Measurements from ENCODE around the gene MSL3. TPM values are rescaled to one million over a fixed set of nuclear protein-coding genes. Genes with fewer than 3 reads are reported as not detected.

MSL3 gene
- total RNA-seq, 2 experiments from 2014 or later, result 69.1 to 72.4 TPM

DNA sequence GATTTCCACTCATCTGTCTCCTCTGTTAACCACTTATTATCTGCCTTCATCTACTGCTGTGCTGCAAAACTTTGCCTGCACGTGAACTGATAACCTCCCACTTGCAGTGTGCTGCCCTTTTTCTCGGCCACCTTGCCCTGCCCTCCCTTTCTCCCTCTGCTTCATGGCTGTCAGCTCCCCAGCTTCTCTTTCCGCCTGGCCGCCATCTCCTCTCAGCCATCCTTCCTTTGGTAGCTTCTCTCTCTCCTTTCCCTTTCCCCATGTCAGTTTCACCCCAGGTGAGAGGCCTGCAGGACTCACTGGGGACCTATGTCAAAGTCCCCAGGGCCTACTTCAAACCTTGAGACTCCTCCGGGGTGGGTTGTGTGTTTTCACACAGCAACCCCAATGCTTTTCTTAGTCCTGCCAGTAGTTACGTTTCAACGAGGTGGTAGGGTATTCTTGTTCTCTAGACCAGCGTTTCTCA, 6.6 kb downstream of the MSL3 start:
- Mint-ChIP-seq H3K27ac (peak overlapping the region; percentile 95), H3K9me3 (no peaks in the 10 kb centered on the region), H3K4me1 (ENCODE audit: low read depth) (peaks cover 47% of the 10 kb centered on the region), H3K27me3 (ENCODE audit: low read depth) (no peaks in the 10 kb centered on the region), H3K4me3 (peak overlapping the region; percentile 75), H3K36me3 (ENCODE audit: low read depth) (peaks cover 70% of the 10 kb centered on the region)
- CTCF ChIA-PET, result interaction anchor here (1.0 kb wide), 1 partner anchor 28 kb away, joined by 3 read pairs; no protein-coding TSS in a partner anchor
- peak; percentile 14 for DNase-seq
- intact Hi-C loops (cut with micrococcal nuclease), result loop anchor here (5.0 to 10.0 kb wide), 4 partner anchors 1128 to 1750 kb away; no protein-coding TSS in a partner anchor

DNA sequence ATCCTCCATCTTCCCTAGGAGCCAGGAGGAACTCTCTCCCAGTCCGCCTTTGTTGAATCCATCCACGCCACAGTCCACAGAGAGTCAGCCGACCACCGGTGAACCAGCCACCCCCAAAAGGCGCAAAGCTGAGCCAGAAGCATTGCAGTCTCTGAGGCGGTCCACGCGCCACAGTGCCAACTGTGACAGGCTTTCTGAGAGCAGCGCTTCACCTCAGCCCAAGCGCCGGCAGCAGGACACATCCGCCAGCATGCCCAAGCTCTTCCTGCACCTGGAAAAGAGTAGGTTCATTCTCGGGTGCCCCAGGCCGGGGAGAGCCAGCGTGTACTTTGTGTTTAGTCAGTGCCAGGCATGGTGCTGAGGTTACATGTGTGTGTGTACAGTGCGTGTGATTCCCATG, 7.4 kb downstream of the MSL3 start:
- H3K9me3 Mint-ChIP-seq, result no peaks in the 10 kb centered on the region
- peaks cover 67% of the 10 kb centered on the region for H3K36me3 Mint-ChIP-seq (ENCODE audit: low read depth)
- H3K4me3 Mint-ChIP-seq, result peak overlapping the region; percentile 75
- peak; percentile 37 for DNase-seq
- intact Hi-C loops (cut with micrococcal nuclease), result loop anchor here (5.0 to 10.0 kb wide), 2 partner anchors 1127 to 1751 kb away; no protein-coding TSS in a partner anchor
- H3K27ac Mint-ChIP-seq, result peak overlapping the region; percentile 95
- H3K27me3 Mint-ChIP-seq (ENCODE audit: low read depth), result no peaks in the 10 kb centered on the region
- CTCF ChIA-PET, result interaction anchor here (1.0 to 1.4 kb wide), 3 partner anchors 9 to 234 kb away, joined by 3 to 6 read pairs (median 4); no protein-coding TSS in a partner anchor
- H3K4me1 Mint-ChIP-seq (ENCODE audit: low read depth), result peaks cover 54% of the 10 kb centered on the region

DNA sequence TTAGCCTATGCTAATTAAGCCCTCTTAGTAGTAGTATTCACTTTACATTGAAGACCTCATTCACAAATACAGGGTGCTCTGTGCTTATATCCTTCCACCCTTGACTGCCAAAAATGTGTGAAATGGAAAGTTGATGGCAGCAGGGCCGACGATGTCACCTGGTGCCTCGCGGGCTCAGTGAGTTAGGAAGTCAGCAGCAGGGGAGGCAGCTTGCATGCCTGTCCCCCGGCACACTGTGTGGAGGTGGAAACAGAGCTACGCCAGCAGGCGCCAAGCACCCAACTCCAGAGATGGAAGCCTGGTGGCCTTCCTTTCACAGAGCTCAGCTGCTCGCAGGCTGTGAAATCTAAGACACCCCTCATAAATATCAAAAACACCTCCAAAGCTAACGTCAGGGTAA, 8.4 kb downstream of the MSL3 start:
- H3K36me3 Mint-ChIP-seq (ENCODE audit: low read depth), result peaks cover 63% of the 10 kb centered on the region
- H3K4me3 Mint-ChIP-seq, result peak overlapping the region; percentile 75
- no peaks in the 10 kb centered on the region for H3K9me3 Mint-ChIP-seq
- peaks cover 60% of the 10 kb centered on the region for H3K4me1 Mint-ChIP-seq (ENCODE audit: low read depth)
- no peaks in the 10 kb centered on the region for H3K27me3 Mint-ChIP-seq (ENCODE audit: low read depth)
- CTCF ChIA-PET, result interaction anchor here (1.1 to 1.4 kb wide), 4 partner anchors 21 to 235 kb away, joined by 3 to 6 read pairs (median 3); no protein-coding TSS in a partner anchor
- DNase-seq, result peak; percentile 46
- H3K27ac Mint-ChIP-seq, result peak overlapping the region; percentile 95
- intact Hi-C loops (cut with micrococcal nuclease), result loop anchor here (5.0 to 10.0 kb wide), 2 partner anchors 1126 to 1752 kb away; no protein-coding TSS in a partner anchor

DNA sequence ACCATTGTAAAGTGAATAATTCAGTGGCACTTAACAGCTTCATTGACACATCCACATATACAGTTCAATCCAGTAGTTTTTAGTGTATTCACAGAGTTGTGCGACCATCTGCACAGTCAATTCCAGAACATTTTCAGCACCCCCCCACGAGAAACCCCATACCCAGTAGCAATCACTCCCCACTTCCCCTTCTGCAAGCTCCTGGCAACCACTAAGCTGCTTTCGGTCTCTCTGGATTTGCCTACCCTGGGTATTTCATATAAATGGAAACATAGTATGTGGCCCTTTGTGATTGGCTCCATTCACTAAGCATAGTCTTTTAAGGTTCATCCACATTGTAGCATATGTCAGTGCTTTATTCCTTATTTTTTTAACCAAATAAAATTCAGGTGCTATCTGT, 10.0 kb downstream of the MSL3 start:
- CTCF ChIA-PET, result interaction anchor here (1.3 kb wide), 1 partner anchor 10 kb away, joined by 10 read pairs; the partner anchor contains the start of gene MSL3
- no peaks in the 10 kb centered on the region for H3K9me3 Mint-ChIP-seq
- no peaks in the 10 kb centered on the region for H3K27me3 Mint-ChIP-seq (ENCODE audit: low read depth)
- peaks cover 54% of the 10 kb centered on the region for H3K36me3 Mint-ChIP-seq (ENCODE audit: low read depth)
- intact Hi-C loops (cut with micrococcal nuclease), result loop anchor here (5.0 to 10.0 kb wide), 2 partner anchors 1124 to 1753 kb away; no protein-coding TSS in a partner anchor
- peak overlapping the region; percentile 87 for H3K27ac Mint-ChIP-seq
- peaks cover 55% of the 10 kb centered on the region for H3K4me1 Mint-ChIP-seq (ENCODE audit: low read depth)
- H3K4me3 Mint-ChIP-seq, result peak overlapping the region; percentile 32
- DNase-seq, result peak; percentile 63

DNA sequence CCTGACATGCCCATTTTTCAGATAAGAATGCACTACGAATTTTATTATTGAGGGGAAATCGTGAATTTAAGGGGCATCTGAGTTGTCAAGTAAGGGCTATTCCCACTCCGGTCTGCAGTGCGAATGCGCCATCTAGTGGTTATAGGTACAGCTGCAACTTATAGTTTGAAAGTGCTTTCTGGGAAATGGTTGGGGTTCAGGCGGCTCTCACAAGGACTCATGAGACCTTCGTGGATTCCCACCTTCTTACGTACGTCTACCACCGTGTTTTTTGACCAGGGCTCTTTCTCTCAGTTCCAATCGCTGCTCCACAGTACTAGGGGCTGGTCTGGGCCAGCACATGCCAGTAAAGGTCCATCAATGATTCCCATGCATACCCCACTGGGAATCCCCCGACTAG, 12.3 kb downstream of the MSL3 start:
- CTCF ChIA-PET, result interaction anchor here (0.7 to 1.0 kb wide), 2 partner anchors 12 to 112 kb away, joined by 4 read pairs; partner anchors contain the start of gene MSL3
- H3K9me3 Mint-ChIP-seq, result no peaks in the 10 kb centered on the region
- peaks cover 41% of the 10 kb centered on the region for H3K4me1 Mint-ChIP-seq (ENCODE audit: low read depth)
- intact Hi-C loops (cut with micrococcal nuclease), result loop anchor here (1.0 to 10.0 kb wide), 7 partner anchors 12 to 1022 kb away; partner anchors contain the start of genes MSL3 and PRPS2
- H3K36me3 Mint-ChIP-seq (ENCODE audit: low read depth), result peaks cover 39% of the 10 kb centered on the region
- H3K4me3 Mint-ChIP-seq, result peak overlapping the region; percentile 47
- DNase-seq, result peak; percentile 64
- no peaks in the 10 kb centered on the region for H3K27me3 Mint-ChIP-seq (ENCODE audit: low read depth)
- H3K27ac Mint-ChIP-seq, result peak overlapping the region; percentile 92

DNA sequence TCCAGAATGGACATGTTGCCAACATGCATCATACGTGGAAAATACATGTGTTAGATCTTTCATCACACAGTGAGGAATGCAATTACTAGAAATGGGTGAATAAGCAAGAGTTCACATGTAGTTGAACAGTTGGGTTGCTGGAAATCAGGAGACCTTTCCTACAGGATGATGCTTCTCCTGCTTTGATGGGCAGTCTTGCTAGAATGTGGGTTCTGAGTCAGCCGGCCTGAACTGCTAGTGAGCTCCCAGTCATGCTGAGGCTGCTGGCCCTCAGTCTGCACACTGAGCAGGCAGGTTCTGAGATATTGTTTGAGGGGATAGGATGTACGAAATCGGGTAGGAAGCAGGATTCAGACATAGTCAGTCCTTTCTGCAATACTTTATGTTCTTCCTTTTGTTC, 20.2 kb downstream of the MSL3 start:
- Mint-ChIP-seq H3K36me3 (ENCODE audit: low read depth) (peaks cover 20% of the 10 kb centered on the region), H3K4me3 (no peak overlapping the region), H3K27me3 (ENCODE audit: low read depth) (no peaks in the 10 kb centered on the region), H3K9me3 (no peaks in the 10 kb centered on the region), H3K4me1 (ENCODE audit: low read depth) (peaks cover 8% of the 10 kb centered on the region), H3K27ac (no peak overlapping the region)
- no peak for DNase-seq
- CTCF ChIA-PET, result no interaction called here
- intact Hi-C loops (cut with micrococcal nuclease), result loop anchor here (10.0 kb wide), 1 partner anchor 927 kb away; no protein-coding TSS in a partner anchor

DNA sequence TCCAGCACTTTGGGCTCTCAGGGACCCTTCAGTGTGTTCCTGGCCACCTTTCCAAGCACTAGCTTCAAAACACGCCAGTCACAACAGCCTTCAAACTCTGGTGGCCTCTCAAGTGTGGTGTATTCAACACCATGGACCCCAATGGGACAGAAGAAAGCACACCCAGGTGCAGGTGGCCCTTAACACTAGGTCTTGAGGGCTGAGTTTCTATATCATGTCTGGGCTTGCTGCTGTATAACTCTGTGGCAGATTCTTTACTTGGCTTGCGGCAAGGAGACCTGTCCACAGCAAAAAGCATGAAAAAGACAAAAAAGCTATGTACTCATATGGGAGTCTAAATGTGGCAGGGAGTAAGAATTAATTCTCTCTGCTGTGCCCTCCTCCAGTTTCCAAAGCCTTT, 23.1 kb downstream of the MSL3 start:
- intact Hi-C loops (cut with micrococcal nuclease), result no loop called here
- no peaks in the 10 kb centered on the region for H3K9me3 Mint-ChIP-seq

DNA sequence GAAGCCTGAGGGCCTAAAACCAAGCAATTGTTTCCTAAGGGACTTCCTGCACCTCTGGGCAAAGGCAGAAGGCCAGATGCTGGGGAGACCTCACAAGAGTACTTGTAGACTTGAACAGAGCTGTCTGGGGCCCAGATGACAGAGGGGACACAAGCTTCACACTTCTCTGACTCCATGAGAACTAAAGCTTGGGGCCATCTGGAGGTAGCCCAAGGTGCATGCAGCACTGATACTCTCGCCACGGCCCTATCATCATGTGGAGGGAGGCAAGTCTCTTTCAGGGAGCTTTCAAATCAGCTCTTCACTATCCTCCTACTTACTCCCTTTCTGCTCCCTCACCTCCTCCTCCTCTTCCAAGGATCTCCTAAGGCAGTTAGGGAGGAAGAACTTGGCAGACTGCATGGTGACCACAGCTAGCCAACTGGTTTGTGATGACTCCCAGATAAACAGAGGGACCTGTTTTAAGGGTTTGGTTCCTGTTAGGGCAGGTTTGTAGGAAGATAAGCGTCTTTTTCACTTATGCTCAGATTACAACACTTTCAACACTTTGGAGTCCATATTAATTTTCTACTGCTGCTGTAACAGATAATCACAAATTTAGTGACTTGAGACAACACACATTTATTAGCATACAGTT, 23.8 kb downstream of the MSL3 start:
- Mint-ChIP-seq H3K4me1 (ENCODE audit: low read depth) (peaks cover 6% of the 10 kb centered on the region), H3K9me3 (no peaks in the 10 kb centered on the region), H3K4me3 (no peak overlapping the region), H3K27me3 (ENCODE audit: low read depth) (no peaks in the 10 kb centered on the region), H3K27ac (no peak overlapping the region), H3K36me3 (ENCODE audit: low read depth) (peaks cover 3% of the 10 kb centered on the region)
- CTCF ChIA-PET, result no interaction called here
- intact Hi-C loops (cut with micrococcal nuclease), result no loop called here
- DNase-seq, result no peak

More for the DNA sequence above, 23.1 kb downstream of the MSL3 start:
- H3K4me3 Mint-ChIP-seq, result no peak overlapping the region
- no peak overlapping the region for H3K27ac Mint-ChIP-seq
- CTCF ChIA-PET, result no interaction called here
- H3K4me1 Mint-ChIP-seq (ENCODE audit: low read depth), result peaks cover under 1% of the 10 kb centered on the region
- no peaks in the 10 kb centered on the region for H3K27me3 Mint-ChIP-seq (ENCODE audit: low read depth)
- peaks cover 8% of the 10 kb centered on the region for H3K36me3 Mint-ChIP-seq (ENCODE audit: low read depth)
- DNase-seq, result no peak

DNA sequence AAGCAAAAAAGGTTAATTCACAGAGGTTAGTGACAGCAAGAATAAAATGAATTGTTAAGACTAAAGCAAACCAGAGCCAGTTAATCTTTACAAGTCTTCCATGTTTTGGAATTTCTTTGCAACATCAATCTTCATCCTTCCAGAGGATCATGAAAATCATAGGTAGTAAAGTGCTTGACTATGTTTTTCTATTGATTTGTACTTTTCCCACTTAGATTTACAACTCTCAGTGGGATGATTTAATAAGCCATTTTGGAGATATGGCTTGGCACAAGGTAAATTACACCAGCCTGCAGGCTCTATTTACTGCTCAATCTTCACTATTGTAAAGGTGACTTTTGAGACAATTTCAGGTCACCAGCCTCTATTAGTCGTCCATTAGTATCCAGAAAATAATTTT, 26.5 kb downstream of the MSL3 start:
- Mint-ChIP-seq H3K4me3 (no peak overlapping the region), H3K4me1 (ENCODE audit: low read depth) (peaks cover 15% of the 10 kb centered on the region), H3K27ac (no peak overlapping the region), H3K36me3 (ENCODE audit: low read depth) (peaks cover 1% of the 10 kb centered on the region), H3K9me3 (no peaks in the 10 kb centered on the region), H3K27me3 (ENCODE audit: low read depth) (no peaks in the 10 kb centered on the region)
- DNase-seq, result no peak
- intact Hi-C loops (cut with micrococcal nuclease), result no loop called here
- CTCF ChIA-PET, result no interaction called here

DNA sequence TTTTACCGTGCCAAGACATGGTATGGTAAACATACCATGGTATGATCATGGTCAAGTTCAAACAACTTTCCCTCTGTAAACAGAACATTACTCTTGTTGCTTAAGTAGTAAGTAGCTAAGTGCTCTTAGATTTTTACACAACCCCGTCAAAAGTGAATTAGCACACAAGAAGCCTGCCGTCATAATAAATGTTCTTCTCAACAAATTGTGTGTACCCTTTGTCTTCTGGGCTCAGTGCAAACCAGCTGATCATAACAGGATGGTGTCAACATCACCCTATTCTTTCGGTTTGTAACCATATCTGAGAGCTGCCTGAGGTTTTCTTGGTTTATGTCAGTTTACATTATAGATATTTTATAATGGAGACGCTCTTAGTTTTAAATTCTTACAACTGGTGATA, 28.8 kb downstream of the MSL3 start:
- intact Hi-C loops (cut with micrococcal nuclease), result loop anchor here (1.0 kb wide), 1 partner anchor 121 kb away; no protein-coding TSS in a partner anchor
- Mint-ChIP-seq H3K27ac (no peak overlapping the region), H3K27me3 (ENCODE audit: low read depth) (no peaks in the 10 kb centered on the region), H3K36me3 (ENCODE audit: low read depth) (no peaks in the 10 kb centered on the region), H3K9me3 (no peaks in the 10 kb centered on the region), H3K4me3 (peak overlapping the region; percentile 24), H3K4me1 (ENCODE audit: low read depth) (peaks cover 32% of the 10 kb centered on the region)
- CTCF ChIA-PET, result interaction anchor here (0.5 to 3.2 kb wide), 15 partner anchors 12 to 204 kb away, joined by 3 to 12 read pairs (median 4); no protein-coding TSS in a partner anchor
- DNase-seq, result no peak

DNA sequence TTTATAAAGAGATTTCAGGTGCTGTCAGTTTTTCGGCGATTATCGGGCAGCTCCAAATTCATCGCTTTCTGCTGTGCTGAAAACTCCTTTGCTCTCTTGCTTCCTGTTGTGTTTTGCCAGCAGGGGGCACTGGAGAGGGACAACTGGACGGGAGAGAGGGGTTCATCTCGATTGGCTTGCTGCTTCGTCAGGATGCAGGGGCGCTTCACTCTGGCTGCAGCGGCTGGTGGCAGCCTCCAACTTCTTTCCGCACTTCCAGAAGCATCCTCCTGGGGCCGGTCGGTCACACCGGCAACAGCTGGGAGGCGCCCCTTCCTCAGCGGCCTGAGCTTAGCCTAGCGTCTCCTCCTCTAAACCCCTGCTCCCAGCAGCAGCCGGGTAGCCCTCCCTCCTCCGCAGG, 29.5 kb downstream of the MSL3 start:
- H3K9me3 Mint-ChIP-seq, result no peaks in the 10 kb centered on the region
- peak overlapping the region; percentile 56 for H3K4me3 Mint-ChIP-seq
- H3K36me3 Mint-ChIP-seq (ENCODE audit: low read depth), result no peaks in the 10 kb centered on the region
- CTCF ChIA-PET, result interaction anchor here (0.6 to 3.2 kb wide), 17 partner anchors 12 to 205 kb away, joined by 3 to 12 read pairs (median 3); no protein-coding TSS in a partner anchor
- H3K27me3 Mint-ChIP-seq (ENCODE audit: low read depth), result no peaks in the 10 kb centered on the region
- H3K4me1 Mint-ChIP-seq (ENCODE audit: low read depth), result peaks cover 37% of the 10 kb centered on the region
- intact Hi-C loops (cut with micrococcal nuclease), result loop anchor here (1.0 kb wide), 1 partner anchor 121 kb away; no protein-coding TSS in a partner anchor
- DNase-seq, result peak; percentile 89
- peak overlapping the region; percentile 30 for H3K27ac Mint-ChIP-seq

DNA sequence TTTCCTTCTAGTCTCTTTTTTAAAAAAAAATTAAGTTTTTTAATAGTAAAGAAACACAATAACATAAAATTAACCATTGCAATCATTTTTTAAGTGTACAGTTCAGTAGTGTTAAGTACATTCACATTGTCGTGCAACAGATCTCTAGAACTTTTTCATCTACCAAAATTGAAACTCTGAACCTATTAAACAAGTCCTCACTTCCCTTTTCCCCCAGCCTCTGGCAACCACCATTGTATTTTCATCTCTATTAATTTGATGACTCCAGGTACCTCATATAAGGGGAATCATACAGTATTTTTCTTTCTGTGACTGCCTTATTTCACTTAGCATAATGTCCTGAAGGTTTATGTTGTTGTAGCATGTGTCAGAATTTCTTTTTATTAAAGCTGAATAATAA, 31.8 kb downstream of the MSL3 start:
- Mint-ChIP-seq H3K4me3 (no peak overlapping the region), H3K27ac (no peak overlapping the region), H3K4me1 (ENCODE audit: low read depth) (peaks cover 56% of the 10 kb centered on the region), H3K9me3 (no peaks in the 10 kb centered on the region), H3K36me3 (ENCODE audit: low read depth) (no peaks in the 10 kb centered on the region), H3K27me3 (ENCODE audit: low read depth) (no peaks in the 10 kb centered on the region)
- intact Hi-C loops (cut with micrococcal nuclease), result no loop called here
- CTCF ChIA-PET, result interaction anchor here (1.4 kb wide), 1 partner anchor 23 kb away, joined by 3 read pairs; no protein-coding TSS in a partner anchor
- DNase-seq, result no peak

Measured in activated naive CD4-positive, alpha-beta T cell treated with anti-CD3 and anti-CD28 coated beads for 36 hours (primary cell).